ENCODE results near the gene SCN5A. TPM values are rescaled to one million over a fixed set of nuclear protein-coding genes. Genes with fewer than 3 reads are reported as not detected.

The SCN5A gene
- total and polyA plus RNA-seq, 2 of the 4 experiments (the other 2 are of a cell fraction): 1.9 to 2.0 TPM

- ChIA-PET POLR2A (ENCODE audit: unreplicated experiment) (no interaction called here), CTCF (no interaction called here)
- Histone ChIP-seq H3K56ac (ENCODE audit: extremely low read depth, insufficient read depth, low read length) (no peak overlapping the region), H2BK5ac (ENCODE audit: low read depth, low read length, poor library complexity, severe bottlenecking) (no peak overlapping the region), H2BK15ac (ENCODE audit: low read depth, low read length) (no peak overlapping the region), H3K14ac (replicated peaks; ENCODE audit: low read depth, low read length) (no peak overlapping the region), H4K5ac (ENCODE audit: low read depth, low read length) (no peak overlapping the region), H3K9ac (ENCODE audit: low read depth, low read length) (no peak overlapping the region), H4K20me1 (ENCODE audit: insufficient read depth, low read length) (no peaks in the 10 kb centered on the region), H3K4me2 (ENCODE audit: low read depth, low read length) (no peak overlapping the region), H2BK120ac (ENCODE audit: low read depth, low read length) (no peak overlapping the region), H3K9me3 (ENCODE audit: control insufficient read depth, insufficient read depth, low read length) (no peaks in the 10 kb centered on the region), H2BK20ac (ENCODE audit: low read depth, low read length) (no peak overlapping the region), H2AFZ (replicated peaks; ENCODE audit: low read length, poor library complexity) (no peak overlapping the region), H3K23ac (ENCODE audit: low read depth, low read length) (no peak overlapping the region), H3K4me1 (ENCODE audit: control insufficient read depth, insufficient read depth, low read length) (no peaks in the 10 kb centered on the region), H2AK9ac (replicated peaks; ENCODE audit: low read depth, low read length, poor library complexity) (no peak overlapping the region), H3K36me3 (ENCODE audit: control insufficient read depth, insufficient read depth, low read length) (no peaks in the 10 kb centered on the region; the same call in none of the 2 replicates), H2AK5ac (ENCODE audit: low read depth, low read length) (no peak overlapping the region), H4K8ac (ENCODE audit: low read depth in 2 of 2, low read length in 2 of 2) (no peak overlapping the region), H3K79me1 (ENCODE audit: low read depth in 1 of 2, low read length in 2 of 2) (no peaks in the 10 kb centered on the region), H3K27ac (ENCODE audit: insufficient read depth, low read length) (no peak overlapping the region), H3K27me3 (ENCODE audit: control insufficient read depth, insufficient read depth, low read length) (no peaks in the 10 kb centered on the region), H3K4ac (ENCODE audit: low read depth, low read length) (no peak overlapping the region), H3K9me1 (ENCODE audit: insufficient read depth, low read length) (no peaks in the 10 kb centered on the region), H4K91ac (ENCODE audit: insufficient read depth, low read depth, low read length) (no peak overlapping the region), H3K4me3 (ENCODE audit: insufficient read depth, low read depth, low read length) (no peak overlapping the region), H3K18ac (ENCODE audit: low read depth, low read length) (no peak overlapping the region)
- TF ChIP-seq MXI1 (IDR thresholded peaks at IDR 0.05; ENCODE audit: borderline replicate concordance, low read depth, low read length) (no peak), SMC3 (IDR thresholded peaks at IDR 0.05; ENCODE audit: low read depth, low read length) (no peak)
- dilution Hi-C loops (cut with HindIII; ENCODE audit: low sequenced_read_pairs, unreplicated experiment): no loop called here
- WGBS, 2 experiments (ENCODE audit: extremely low coverage in 2 of 2, insufficient read length in 1 of 2): no CpG with 5 or more reads among the region's 6 CpGs
- BruUV-seq (replicated peaks): no TSS peak
- in situ Hi-C loops (cut with MboI; ENCODE audit: low sequenced_read_pairs): no loop called here
- DNase-seq: no peak
- intact Hi-C loops (cut with micrococcal nuclease): no loop called here
- ATAC-seq (ENCODE audit: low read depth): no peak
These were observed 45.2 kb downstream of the SCN5A start for GRCh38 chr3:38604246-38604645.

All from IMR-90 (cell line).